Stimulated activated CD4-positive, alpha-beta T cell treated with anti-CD3 and anti-CD28 coated beads, Interleukin-4, amount 100 ng/mL, for 1 hour (primary cell): ENCODE measurements around the gene CTBP2.

Experiments
- DNase-seq: peaks from one replicate; pipeline ENCODE4 v3.0.0-alpha.2; 2020

CTBP2 gene

DNA sequence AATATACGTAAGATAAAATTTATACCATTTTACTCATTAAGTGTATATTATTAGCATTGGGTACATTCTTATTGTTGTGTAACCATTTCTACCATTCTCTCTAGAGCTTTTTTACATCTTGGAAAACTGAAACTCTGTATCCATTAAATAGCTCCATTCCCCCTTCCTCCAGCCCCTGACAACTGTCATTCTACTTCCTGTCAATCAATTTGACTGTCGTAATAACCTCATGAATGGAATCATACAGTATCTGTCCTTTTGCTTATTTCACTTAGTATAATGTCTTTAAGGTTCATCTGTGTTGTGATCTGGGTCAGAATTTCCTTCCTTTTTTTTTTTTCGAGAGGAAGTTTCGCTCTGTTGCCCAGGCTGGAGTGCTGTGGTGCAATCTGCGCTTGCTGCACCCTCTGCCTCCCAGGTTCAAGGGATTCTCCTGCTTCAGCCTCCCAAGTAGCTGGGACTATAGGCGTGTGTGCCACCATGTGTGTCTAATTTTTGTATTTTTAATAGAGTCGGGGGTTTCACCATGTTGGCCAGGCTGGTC, 202.9 kb downstream of the CTBP2 start:
- no peak for DNase-seq

DNA sequence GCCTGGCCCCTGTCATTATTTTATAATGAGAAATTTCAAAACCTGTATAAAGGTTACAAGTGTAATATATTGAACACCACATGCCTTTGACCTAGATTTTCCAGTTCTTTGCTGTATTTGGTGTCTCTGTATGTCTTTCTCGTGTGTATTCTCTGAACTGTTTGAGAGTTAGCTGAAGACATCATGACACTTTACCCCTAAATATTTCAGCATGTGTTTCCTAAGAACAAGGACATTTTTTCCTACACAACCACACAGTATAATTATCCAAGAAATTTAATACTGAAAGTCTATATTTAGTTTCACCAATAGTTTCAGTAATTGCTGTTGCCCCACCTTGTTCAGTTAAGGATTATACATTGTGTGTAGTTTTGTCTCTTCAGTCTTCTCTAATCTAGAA, 203.6 kb downstream of the CTBP2 start:
- DNase-seq, result no peak

DNA sequence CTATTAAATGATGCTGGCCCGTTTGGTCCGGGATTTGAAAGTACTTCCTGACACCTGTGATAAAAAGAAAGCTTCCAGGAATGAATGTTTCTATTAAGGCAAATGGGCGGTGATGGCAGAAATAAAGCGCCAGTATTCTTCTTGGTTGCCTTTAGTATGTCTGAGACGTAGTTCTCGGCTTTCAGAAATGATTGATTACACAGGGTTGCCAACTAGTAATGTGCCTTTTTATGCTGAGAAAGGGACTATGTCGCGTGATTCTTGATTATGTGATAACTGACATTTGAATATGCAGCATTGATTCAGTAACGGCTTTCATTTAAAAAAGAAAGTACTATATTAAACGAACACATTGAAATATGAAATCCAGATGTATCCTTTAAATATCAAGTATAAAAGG, 204.5 kb downstream of the CTBP2 start:
- DNase-seq, result no peak

DNA sequence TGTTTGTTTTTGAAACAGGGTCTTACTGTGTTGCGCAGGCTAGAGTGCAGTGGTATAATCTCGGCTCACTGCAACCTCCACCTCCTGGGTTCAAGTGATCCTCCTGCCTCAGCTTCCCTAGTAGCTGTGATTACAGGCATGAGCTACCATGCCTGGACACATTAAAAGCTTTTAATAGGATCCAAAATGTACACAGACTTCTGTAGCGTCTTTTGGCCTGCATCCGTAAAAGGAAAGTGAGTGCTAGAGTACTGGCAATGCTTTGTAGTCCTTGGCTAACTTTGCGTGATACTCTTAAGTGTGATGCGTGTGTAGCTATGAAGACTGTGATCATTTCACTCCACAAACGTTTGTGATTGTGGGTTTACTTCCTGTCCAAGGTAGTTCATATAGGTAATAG, 205.1 kb downstream of the CTBP2 start:
- no peak for DNase-seq

DNA sequence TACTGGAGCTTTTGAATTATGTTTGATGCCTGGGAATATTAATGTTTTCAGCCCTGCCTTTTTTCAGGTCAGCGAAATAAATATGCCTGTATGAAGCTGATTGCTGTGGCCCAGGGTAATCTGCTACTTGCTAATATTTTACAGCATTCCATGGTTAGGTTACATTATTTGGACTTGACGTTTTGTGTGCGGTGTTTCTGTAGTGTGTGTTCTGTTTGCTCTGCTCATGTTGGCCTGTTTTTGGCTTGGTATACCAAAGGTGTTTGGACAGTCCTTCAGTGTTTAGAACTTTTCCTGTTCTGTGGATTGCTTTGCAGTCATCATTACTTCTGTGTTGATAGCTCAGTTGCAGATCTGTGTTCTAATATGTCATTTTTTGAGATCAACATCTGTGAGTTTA, 206.9 kb downstream of the CTBP2 start:
- DNase-seq, result no peak

DNA sequence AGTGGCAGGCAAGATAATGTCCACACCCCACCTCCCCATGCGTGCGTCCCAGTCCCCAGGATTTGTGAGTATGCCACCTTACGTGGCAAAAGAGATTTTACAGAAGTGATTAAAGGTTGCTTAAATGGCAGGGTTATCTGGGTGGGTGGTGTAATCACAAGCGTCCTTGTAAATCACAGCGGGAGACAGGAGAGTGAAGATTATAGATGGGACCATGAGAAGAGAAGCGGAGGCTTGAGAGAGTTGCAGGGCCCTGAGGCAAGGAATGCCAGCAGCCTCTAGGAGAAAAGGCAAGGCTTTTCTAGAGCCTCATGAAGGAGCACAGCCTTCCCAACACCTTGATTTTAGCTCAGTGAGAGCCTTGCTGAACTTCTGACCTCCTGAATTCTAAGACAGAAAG, 208.2 kb downstream of the CTBP2 start:
- DNase-seq, result no peak

DNA sequence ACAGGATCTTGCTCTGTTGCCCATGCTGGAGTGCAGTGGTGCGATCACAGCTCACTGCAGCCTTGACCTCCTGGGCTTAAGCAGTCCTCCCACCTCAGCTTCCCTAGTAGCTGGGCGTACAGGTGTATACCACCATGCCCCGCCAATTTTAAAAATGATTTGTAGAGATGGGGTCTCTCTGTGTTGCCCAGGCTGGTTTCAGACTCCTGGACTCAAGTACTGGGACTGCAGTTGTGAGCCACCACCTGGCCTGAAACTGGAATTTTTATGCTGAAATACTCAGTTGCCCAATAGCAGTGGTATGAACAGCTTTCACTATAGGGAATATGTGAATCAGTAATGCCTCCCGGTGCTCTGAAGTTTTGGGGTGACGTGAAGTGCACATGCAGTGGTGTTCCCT, 210.8 kb downstream of the CTBP2 start:
- no peak for DNase-seq

DNA sequence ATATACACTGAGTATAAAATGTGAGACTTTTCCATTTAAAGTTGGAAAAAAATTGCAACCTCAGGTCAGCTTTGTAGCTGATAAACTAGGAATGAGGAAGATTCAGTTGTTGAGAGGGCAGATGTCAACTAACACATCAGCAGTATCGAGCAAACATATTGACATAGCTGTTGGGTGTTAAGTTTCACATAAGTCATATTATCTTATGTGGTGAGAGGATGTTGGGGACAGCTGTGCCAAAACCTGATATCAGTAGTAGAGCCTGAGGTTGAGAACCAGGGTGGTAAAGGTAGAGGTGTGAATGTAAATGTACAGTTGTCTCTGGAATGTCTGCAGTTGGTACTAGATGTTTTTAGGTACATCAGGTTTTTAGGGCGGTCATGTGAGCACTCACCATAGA, 213.4 kb downstream of the CTBP2 start:
- DNase-seq, result no peak

DNA sequence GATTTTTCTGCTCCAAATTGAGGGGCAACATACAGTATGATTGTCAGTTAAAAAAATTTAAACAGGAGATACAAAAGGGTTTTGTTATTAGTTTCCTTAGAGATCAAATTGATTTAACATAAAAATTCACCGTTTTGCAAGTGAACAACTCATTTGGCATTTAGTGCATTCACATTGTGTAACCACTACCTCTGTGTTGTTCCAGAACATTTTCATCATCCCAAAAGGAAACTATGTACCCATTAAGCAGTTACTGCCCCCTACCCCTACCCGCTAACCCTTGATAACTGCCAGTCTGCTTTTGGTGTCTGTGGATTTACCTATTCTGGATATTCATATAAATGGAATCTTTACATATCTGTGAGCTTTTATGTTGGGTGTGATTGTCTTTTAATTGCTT, 215.4 kb downstream of the CTBP2 start:
- DNase-seq, result no peak

DNA sequence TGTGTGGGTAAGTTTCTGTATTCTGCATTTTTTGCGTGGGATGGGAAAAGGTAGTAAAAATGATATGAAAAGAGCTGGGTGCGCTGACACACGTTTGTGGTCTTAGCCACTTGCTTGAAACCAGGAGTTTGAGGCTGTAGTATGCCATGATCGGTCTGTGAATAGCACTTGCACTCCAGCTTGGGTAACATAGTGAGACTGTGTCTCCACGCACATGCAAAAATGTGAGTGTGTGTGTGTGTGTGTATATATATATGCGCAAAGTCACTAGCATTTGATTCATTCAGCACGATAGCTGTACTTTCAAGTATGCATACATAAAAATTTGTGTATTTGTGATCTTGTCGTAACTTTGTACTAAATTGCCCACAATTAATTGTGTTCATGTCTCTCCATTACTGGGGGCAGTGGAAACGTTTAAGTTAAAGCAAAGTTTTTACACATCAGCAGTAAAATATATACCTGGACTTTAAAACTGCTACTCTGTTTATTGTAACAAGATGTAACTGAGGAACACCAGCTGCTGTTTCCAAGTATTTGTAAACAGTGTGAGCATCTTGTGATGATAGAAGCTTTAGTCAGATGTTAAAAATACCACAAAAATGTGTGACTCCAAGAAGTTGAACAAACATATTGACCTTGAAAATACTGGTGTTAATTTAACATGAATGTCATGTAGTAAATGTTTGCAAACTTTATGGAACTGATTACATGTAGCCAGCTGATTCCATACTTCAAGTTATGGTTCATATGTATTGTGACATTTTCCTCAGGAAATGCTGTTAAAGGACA, 216.9 kb downstream of the CTBP2 start:
- DNase-seq, result no peak

DNA sequence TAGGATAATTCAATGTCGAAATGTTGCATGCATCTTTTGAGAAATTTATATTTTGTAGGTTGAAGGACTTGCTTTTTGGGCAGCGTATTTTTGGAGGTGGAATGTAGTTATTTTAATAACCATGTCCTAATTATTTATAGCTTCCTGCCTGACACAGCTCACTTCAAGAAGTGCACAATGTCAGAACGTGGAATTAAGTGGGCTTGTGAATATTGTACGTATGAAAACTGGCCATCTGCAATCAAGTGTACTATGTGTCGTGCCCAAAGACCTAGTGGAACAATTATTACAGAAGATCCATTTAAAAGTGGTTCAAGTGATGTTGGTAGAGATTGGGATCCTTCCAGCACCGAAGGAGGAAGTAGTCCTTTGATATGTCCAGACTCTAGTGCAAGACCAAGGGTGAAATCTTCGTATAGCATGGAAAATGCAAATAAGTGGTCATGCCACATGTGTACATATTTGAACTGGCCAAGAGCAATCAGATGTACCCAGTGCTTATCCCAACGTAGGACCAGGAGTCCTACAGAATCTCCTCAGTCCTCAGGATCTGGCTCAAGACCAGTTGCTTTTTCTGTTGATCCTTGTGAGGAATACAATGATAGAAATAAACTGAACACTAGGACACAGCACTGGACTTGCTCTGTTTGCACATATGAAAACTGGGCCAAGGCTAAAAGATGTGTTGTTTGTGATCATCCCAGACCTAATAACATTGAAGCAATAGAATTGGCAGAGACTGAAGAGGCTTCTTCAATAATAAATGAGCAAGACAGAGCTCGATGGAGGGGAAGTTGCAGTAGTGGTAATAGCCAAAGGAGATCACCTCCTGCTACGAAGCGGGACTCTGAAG, 217.8 kb downstream of the CTBP2 start:
- no peak for DNase-seq

DNA sequence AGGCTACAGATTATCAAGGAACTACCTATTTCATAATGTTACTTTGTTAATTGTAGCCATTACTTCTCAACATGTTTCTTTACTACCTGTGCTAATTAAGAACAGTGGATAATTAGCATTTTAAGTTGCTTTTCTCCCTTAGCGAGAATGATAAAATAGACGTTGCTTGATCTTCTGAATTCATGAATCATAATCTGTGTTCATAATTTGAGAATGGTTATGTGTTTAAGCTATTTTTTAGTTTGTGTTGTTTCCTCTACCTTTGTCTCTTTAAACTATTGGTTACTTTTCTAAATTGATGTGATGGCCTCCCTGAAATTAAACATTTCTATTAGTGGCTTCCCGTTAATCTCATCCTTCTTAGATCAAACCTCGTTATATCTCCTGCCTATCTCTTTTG, 218.5 kb downstream of the CTBP2 start, which contains the start of gene ZRANB1:
Gene ZRANB1 (plus strand): TSS at position 301 of the 400 bp plus-strand sequence. CDS start 371 bp downstream, outside the sequence.
- DNase-seq, result no peak

DNA sequence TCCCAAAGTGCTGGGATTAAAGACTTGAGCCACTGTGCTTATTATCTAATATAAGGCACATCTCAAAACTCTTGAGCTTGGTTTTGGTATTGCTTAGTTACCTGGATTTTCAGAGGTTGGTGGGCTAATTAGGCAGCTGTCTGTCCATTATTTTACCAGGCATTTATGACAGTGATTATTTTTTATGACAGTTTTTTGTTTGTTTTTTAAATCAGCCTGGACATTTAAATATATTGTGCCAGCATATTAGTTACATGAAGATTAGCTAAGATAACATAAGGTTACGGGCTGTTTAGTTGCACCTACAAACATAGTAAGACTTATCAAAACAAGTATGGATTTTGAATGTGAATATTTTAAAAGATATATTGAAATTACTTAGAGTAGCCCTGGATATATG, 221.1 kb downstream of the CTBP2 start:
- DNase-seq, result no peak

DNA sequence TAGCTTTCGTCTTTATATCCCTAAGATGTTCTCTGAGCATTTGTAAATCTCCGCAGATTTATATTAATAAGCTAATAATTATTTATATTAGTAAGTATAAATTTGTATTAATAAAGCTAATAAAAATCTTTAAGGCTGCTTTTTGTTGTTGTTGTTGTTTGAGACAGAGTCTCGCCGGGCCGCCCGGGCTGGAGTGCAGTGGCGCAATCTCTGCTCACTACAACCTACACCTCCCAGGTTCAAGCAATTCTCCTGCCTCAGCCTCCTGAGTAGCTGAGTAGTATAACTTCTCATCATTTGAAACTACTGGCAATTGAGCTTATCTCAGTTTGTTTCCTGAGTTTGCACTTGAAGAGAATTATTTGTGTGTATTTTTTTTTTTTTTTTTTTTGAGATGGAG, 223.6 kb downstream of the CTBP2 start:
- DNase-seq, result no peak

DNA sequence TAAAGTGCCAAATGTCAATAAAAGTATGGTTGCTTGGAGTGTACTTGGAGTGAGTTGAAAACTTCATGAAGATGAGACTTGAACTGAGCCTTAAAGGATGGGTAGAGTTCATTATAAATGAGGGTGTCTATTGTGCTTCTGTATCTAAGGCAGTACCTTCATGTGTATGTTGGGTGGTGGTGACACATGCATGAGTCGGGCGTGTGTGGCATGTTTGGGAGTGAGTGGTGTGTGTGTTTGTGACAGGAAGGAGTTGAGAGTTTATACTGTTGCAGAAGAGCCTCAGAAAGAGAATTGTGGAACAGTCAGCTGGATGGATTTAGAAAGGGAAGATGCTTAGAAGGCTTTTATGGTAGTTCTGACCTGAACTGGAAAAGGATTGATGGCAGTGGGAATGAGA, 224.4 kb downstream of the CTBP2 start:
- DNase-seq, result peak; percentile 27
